HUES48 (cell line): ENCODE results near the gene FIP1L1.
A peak's percentile ranks its signal among the peaks of the same experiment; 100 is the strongest.
"Not testable (repeated sequence)": the region's sequence is repeated elsewhere in the genome, so short reads cannot be mapped to it uniquely, and the experiment has no call there.

Source experiments
- H3K27ac ChIP-seq: one replicate; pipeline ENCODE4 v1.7.0; 2013; ENCODE audit warnings: low read depth, low read length, inconsistent platforms
- H3K27me3 ChIP-seq: 2 replicates; pipeline ENCODE4 v1.6.1; 2013; ENCODE audit warnings: mild to moderate bottlenecking, low read length; ENCODE audit not compliant: control insufficient read depth, insufficient read depth
- H3K36me3 ChIP-seq: 2 replicates; pipeline ENCODE4 v1.6.1; 2013; ENCODE audit warnings: low read length; ENCODE audit not compliant: control insufficient read depth, insufficient read depth
- H3K4me1 ChIP-seq: 2 replicates; pipeline ENCODE4 v1.6.1; 2013; ENCODE audit warnings: mild to moderate bottlenecking, low read length; ENCODE audit not compliant: control insufficient read depth, insufficient read depth
- H3K4me3 ChIP-seq: 2 replicates; pipeline ENCODE4 v1.5.1; 2013; ENCODE audit warnings: mild to moderate bottlenecking, low read depth, low read length
- H3K9ac ChIP-seq: 2 replicates; pipeline ENCODE4 v1.6.1; 2013; ENCODE audit warnings: mild to moderate bottlenecking, low read depth, low read length, moderate library complexity
- H3K9me3 ChIP-seq: 2 replicates; pipeline ENCODE4 v1.6.1; 2013; ENCODE audit warnings: low read length; ENCODE audit not compliant: control insufficient read depth, insufficient read depth

Gene FIP1L1

DNA sequence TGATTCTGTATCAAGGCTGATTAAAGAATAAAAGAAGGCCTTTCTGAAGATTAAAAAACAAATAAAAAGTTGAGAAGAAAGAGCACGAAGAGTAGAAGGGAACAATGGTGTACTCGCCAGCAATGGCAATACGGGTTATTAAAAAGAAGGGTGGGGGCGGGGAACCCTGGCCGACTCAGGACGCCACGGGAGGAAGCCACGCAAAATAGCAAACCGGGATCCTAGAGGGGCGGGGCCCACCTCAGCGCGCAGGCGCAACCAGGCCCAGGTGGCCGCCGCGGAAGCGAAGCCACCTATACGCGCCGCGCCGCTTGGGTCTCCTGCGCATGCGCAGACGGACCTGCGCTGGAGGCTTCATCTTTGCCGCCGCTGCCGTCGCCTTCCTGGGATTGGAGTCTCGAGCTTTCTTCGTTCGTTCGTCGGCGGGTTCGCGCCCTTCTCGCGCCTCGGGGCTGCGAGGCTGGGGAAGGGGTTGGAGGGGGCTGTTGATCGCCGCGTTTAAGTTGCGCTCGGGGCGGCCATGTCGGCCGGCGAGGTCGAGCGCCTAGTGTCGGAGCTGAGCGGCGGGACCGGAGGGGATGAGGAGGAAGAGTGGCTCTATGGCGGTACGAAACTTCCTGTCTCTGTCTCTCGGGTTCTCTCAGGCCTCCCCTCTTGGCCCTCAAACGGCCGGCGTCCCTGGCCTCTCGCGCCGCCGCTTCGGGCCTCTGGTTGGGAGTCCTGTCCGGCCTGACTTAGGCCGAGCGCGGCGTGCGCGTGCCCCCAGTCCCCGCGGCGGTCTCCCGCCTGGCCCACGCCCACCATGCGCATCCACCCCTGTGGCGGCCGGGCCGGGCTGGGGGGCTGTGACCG lies at the start of gene FIP1L1:
Gene FIP1L1 (plus strand): TSS at position 323 of the 852 bp plus-strand sequence. CDS start 198 bp downstream, at position 521.
- H3K27me3 ChIP-seq: no peaks in the 10 kb centered on the region

GRCh38 chr4:53334916-53335315 lies 42.5 kb upstream of the FIP1L1 start:
- H3K9me3 ChIP-seq, H3K4me1 ChIP-seq, H3K36me3 ChIP-seq, H3K27ac ChIP-seq, H3K4me3 ChIP-seq, H3K27me3 ChIP-seq, H3K9ac ChIP-seq: not testable (repeated sequence)

More for the DNA sequence above, at the start of gene FIP1L1:
- H3K27ac ChIP-seq: peak within 1 kb of the TSS; percentile 90
- peak within 1 kb of the TSS; percentile 98 for H3K4me3 ChIP-seq
- peaks cover 25% of the 10 kb centered on the region for H3K36me3 ChIP-seq
- H3K9ac ChIP-seq: peak within 1 kb of the TSS; percentile 94
- peaks cover 16% of the 10 kb centered on the region; the same call in 1 of the 2 replicates for H3K4me1 ChIP-seq
- H3K9me3 ChIP-seq: no peaks in the 10 kb centered on the region

GRCh38 chr4:53340145-53340544 lies 37.3 kb upstream of the FIP1L1 start:
- not testable (repeated sequence) for H3K4me3 ChIP-seq, H3K4me1 ChIP-seq, H3K27ac ChIP-seq, H3K9ac ChIP-seq, H3K36me3 ChIP-seq, H3K27me3 ChIP-seq, H3K9me3 ChIP-seq

DNA sequence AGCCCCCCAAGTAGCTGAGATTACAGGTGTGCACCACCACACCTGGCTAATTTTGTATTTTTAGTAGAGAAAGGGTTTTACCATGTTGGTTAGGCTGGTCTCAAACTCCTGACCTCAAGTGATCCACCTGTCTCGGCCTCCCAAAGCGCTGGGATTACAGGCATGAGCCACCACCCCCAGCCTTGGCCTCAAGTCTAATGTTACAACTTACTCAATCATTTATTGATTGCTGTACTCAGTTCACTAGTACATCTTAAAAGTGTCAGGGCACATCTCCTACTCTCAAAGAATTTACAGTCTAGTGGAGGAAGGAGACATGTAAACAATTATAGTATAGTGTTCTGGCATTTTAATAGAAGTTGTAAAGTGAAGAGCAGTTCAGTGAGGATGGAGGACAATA lies 31.0 kb upstream of the FIP1L1 start:
- H3K4me3 ChIP-seq, H3K9me3 ChIP-seq, H3K9ac ChIP-seq, H3K36me3 ChIP-seq, H3K4me1 ChIP-seq, H3K27me3 ChIP-seq, H3K27ac ChIP-seq: not testable (repeated sequence)

- H3K9me3 ChIP-seq: no peaks in the 10 kb centered on the region
- H3K36me3 ChIP-seq: no peaks in the 10 kb centered on the region
- H3K9ac ChIP-seq: no peak overlapping the region
- no peaks in the 10 kb centered on the region for H3K27me3 ChIP-seq
- H3K27ac ChIP-seq: no peak overlapping the region
- no peak overlapping the region for H3K4me3 ChIP-seq
- H3K4me1 ChIP-seq: no peaks in the 10 kb centered on the region
Observed at GRCh38 chr4:53346920-53347852, 30.3 kb upstream of the FIP1L1 start.

DNA sequence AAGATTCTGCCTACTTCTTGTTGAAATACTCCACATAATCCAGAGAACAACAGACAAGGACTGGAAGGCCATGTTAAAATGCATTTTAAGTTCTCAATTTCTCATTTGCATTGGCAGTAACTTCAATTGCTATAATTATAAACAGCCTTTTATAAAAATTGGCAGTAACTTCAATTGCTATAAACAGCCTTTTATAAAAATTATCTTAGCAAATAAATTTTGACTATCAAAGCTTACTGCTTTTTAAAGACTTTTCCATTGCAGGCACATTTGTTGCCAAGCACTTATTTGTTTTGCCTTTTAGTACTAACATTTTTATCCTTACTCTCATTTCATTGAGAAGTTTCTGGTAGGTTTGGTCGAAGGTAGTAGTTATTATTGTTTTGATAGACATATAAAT lies 29.4 kb upstream of the FIP1L1 start:
- Histone ChIP-seq H3K9me3 (no peaks in the 10 kb centered on the region), H3K9ac (no peak overlapping the region), H3K36me3 (no peaks in the 10 kb centered on the region), H3K4me1 (no peaks in the 10 kb centered on the region), H3K27me3 (no peaks in the 10 kb centered on the region), H3K4me3 (no peak overlapping the region), H3K27ac (no peak overlapping the region)

DNA sequence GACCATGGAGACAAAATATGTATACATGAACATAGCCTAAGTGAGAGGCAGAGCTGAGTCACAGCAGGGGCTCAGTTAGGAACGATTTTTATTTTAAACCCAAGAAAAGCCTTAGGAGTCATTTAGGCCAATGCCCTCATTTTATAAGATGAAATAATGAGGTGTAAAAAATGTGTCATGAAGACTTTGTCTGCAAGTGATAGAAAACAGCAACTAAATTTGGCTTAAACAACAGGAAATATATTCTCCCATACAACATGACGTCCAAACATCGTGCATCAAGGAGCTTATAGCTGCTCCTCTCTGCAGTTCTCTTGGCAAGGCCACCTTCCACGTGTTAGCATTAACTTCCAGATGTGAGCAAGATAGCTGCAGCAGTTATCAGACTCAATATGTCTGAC lies 28.4 kb upstream of the FIP1L1 start:
- Histone ChIP-seq H3K4me3 (no peak overlapping the region), H3K9me3 (no peaks in the 10 kb centered on the region), H3K36me3 (no peaks in the 10 kb centered on the region), H3K9ac (no peak overlapping the region), H3K27ac (no peak overlapping the region), H3K27me3 (no peaks in the 10 kb centered on the region), H3K4me1 (no peaks in the 10 kb centered on the region)

GRCh38 chr4:53354012-53354722 lies 23.3 kb upstream of the FIP1L1 start:
- Histone ChIP-seq H3K27me3 (no peaks in the 10 kb centered on the region), H3K4me1 (no peaks in the 10 kb centered on the region), H3K9ac (no peak overlapping the region), H3K4me3 (no peak overlapping the region), H3K9me3 (peaks cover 11% of the 10 kb centered on the region; the same call in 1 of the 2 replicates), H3K36me3 (no peaks in the 10 kb centered on the region), H3K27ac (no peak overlapping the region)

- Histone ChIP-seq H3K9ac (no peak overlapping the region), H3K27me3 (no peaks in the 10 kb centered on the region), H3K4me3 (no peak overlapping the region), H3K4me1 (0 out of 2 replicates have a peak, but pooled peaks cover 1% of the 10 kb centered on the region), H3K36me3 (no peaks in the 10 kb centered on the region), H3K27ac (no peak overlapping the region), H3K9me3 (peaks cover 11% of the 10 kb centered on the region; the same call in 1 of the 2 replicates)
Observed at GRCh38 chr4:53355930-53356521, 21.4 kb upstream of the FIP1L1 start.

DNA sequence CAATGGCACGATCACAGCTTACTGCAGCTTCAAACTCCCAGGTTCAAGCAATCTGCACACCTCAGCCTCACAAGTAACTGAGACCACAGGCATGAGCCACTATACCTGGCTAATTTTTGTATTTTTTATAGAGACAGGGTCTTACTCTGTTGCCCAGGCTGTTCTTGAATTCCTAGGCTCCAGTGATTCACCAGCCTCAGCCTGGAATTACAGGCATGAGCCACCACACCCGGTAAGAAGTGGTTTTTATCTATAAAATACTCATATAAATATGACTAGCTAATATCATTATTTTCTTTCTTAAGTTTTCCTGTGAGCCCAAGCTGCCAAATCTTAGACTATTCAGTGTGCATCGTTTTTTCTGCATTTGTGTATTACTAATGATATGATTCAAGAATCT lies 16.0 kb upstream of the FIP1L1 start:
- H3K27me3 ChIP-seq: no peaks in the 10 kb centered on the region
- H3K4me3 ChIP-seq: no peak overlapping the region
- H3K9me3 ChIP-seq: no peaks in the 10 kb centered on the region
- no peak overlapping the region for H3K9ac ChIP-seq
- no peaks in the 10 kb centered on the region for H3K36me3 ChIP-seq
- H3K4me1 ChIP-seq: peaks cover 8% of the 10 kb centered on the region; the same call in 1 of the 2 replicates
- no peak overlapping the region for H3K27ac ChIP-seq
